Ascending aorta (tissue), 2 donors: ENCODE results near the gene RAP1B. TPM values are rescaled to one million over a fixed set of nuclear protein-coding genes. Genes with fewer than 3 reads are reported as not detected.

Source experiments
- DNase-seq, 2 donors: peaks; one replicate each; pipeline ENCODE4 v3.0.0-alpha.2; 2019; ENCODE audit warnings: low spot score in 2 of 2
- H3K27ac ChIP-seq, 2 donors: fragments of 200-600 bp; sonication (generic); one replicate each; pipeline ENCODE4 v1.5.1; 2016 to 2017; ENCODE audit warnings: mild to moderate bottlenecking in 1 of 2
- H3K27me3 ChIP-seq: fragments of 200-600 bp; sonication (generic); one replicate; pipeline ENCODE4 v1.5.1; 2017
- H3K36me3 ChIP-seq, 2 donors: fragments of 200-600 bp; sonication (generic); one replicate each; pipeline ENCODE4 v1.5.1; 2016
- H3K4me1 ChIP-seq, 2 donors: fragments of 200-600 bp; sonication (generic); one replicate each; pipeline ENCODE4 v1.5.1; 2016 to 2017; ENCODE audit warnings: mild to moderate bottlenecking in 1 of 2
- H3K4me3 ChIP-seq, 2 donors: fragments of 200-600 bp; sonication (generic); one replicate each; pipeline ENCODE4 v1.5.1; 2016 to 2017; ENCODE audit warnings: mild to moderate bottlenecking in 1 of 2
- H3K9me3 ChIP-seq, 2 donors: fragments of 200-600 bp; sonication (generic); one replicate each; pipeline ENCODE4 v1.5.1; 2016
- intact Hi-C: fragments of 100-400 bp; cut with DNase I; formaldehyde crosslinking; loops from one replicate; pipeline ENCODE4 v1.15.1; 2023
- total RNA-seq: library from RNA; depleted of rRNA; stranded (reverse); fragments of >200 nt; gene quantifications from one replicate; pipeline ENCODE4 v1.1.0, GENCODE V29; 2016
- TF ChIP-seq, protein P1 (sequence below), 3 experiments: fragments of 200-600 bp in 2 of 3; fragments of 450-650 bp in 1 of 3; sonication (generic) in 2 of 3; IDR thresholded peaks; one replicate each; pipeline ENCODE4 v1.5.1; 2016 to 2019; ENCODE audit warnings: antibody characterized with exemption in 3 of 3, mild to moderate bottlenecking in 1 of 3, moderate library complexity in 1 of 3

Gene RAP1B
- total RNA-seq, 1 donor from 2014 or later = 140 TPM

DNA sequence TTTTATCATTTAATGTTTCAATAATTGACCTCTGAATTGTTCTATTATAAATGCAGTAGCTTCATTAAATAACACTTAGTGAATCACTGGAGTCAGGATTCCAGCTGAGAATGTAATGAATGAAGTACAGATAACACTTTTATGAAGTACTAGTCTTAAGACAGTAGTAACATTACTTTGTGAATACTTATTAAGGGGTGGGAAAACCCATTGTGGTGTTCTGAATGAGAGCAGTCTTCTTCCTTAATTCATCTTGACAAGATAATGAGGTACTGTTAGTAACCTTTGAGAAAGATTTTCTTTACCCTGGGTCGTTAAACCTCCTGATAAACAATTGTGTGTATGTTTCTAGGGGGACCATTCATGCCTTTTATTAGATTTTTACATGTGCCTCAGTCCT, 88.8 kb downstream of the RAP1B start:
- no peaks in the 10 kb centered on the region for H3K27me3 ChIP-seq
- H3K4me1 ChIP-seq = no peaks in the 10 kb centered on the region
- peaks cover 50 to 73% of the 10 kb centered on the region in 2 donors for H3K36me3 ChIP-seq
- no peaks in the 10 kb centered on the region for H3K9me3 ChIP-seq
- no peak overlapping the region for H3K27ac ChIP-seq
- TF ChIP-seq, protein P1, sequence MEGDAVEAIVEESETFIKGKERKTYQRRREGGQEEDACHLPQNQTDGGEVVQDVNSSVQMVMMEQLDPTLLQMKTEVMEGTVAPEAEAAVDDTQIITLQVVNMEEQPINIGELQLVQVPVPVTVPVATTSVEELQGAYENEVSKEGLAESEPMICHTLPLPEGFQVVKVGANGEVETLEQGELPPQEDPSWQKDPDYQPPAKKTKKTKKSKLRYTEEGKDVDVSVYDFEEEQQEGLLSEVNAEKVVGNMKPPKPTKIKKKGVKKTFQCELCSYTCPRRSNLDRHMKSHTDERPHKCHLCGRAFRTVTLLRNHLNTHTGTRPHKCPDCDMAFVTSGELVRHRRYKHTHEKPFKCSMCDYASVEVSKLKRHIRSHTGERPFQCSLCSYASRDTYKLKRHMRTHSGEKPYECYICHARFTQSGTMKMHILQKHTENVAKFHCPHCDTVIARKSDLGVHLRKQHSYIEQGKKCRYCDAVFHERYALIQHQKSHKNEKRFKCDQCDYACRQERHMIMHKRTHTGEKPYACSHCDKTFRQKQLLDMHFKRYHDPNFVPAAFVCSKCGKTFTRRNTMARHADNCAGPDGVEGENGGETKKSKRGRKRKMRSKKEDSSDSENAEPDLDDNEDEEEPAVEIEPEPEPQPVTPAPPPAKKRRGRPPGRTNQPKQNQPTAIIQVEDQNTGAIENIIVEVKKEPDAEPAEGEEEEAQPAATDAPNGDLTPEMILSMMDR (IDR thresholded peaks at IDR 0.05) = no peak
- intact Hi-C loops = no loop called here
- no peak for DNase-seq
- no peak overlapping the region for H3K4me3 ChIP-seq

Other genes with a start within 250 kb of the RAP1B start
- gene NUP107, start 76.1 kb downstream of the RAP1B start, total RNA-seq = 4.7 TPM
- 2.0 TPM for gene SLC35E3, start 135.3 kb downstream of the RAP1B start, total RNA-seq
- gene MDM2, start 197.3 kb downstream of the RAP1B start, total RNA-seq = 24.2 TPM